ENCODE measurements around the gene FHOD3. TPM values are rescaled to one million over a fixed set of nuclear protein-coding genes. Genes with fewer than 3 reads are reported as not detected.

FHOD3 gene
- total and polyA plus RNA-seq, 9 donors, result 27.1 to 36.8 (median 33.7) TPM

DNA sequence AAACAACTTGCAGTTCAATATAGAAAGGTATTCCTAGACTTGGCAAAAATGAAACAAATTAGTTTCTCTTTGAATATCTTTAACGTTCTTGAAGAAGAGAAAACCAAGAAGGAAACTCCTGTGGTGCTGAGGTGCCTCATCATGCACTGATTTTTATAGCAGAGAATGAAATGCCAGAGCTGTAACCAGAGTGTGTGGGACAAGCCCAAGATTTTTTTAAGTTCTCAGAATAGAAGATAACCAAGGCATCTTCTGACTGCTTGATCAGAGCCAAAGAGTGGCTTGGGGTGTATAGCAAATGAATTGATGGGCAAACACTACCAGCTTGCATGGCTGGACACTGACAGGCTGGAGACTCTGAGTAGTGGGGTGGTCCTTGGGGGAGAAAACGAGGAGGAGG lies 7.9 kb downstream of the FHOD3 start:
- Histone ChIP-seq H3K36me3 (ENCODE audit: control insufficient read depth, insufficient read depth, low read length) (no peaks in the 10 kb centered on the region), H3K9me3 (replicated peaks; ENCODE audit: control insufficient read depth, low read depth, low read length) (no peaks in the 10 kb centered on the region), H3K27ac (ENCODE audit: low read length) (no peak overlapping the region), H3K4me1 (ENCODE audit: control insufficient read depth, insufficient read depth, low read length) (peaks cover 14% of the 10 kb centered on the region), H3K4me3 (ENCODE audit: low read length) (no peak overlapping the region), H3K27me3 (ENCODE audit: control insufficient read depth, insufficient read depth, low read length) (peaks cover 10% of the 10 kb centered on the region)
- DNase-seq, result no peak
- WGBS (ENCODE audit: insufficient coverage), result no CpG with 5 or more reads among the region's 2 CpGs

DNA sequence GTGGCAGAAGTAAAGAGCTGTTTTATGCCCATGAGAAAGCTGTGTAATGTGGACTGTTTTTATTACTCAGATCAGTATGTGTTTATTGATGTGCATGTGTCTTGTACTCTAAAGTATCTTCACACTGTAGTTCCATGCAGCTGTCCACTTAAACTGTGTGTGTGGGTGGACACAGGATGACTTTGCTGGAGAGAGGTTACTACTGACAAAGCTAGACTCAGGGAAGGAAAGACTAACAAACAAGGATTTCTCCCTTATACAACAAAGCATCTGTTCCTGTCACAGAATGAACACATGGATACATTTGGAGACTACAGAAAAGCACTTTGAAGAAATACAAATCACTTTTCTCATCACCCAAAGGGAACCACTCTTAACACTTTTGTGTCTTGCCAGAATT lies 10.0 kb downstream of the FHOD3 start:
- peaks cover 8% of the 10 kb centered on the region for H3K4me1 ChIP-seq (ENCODE audit: control insufficient read depth, insufficient read depth, low read length)
- DNase-seq, result no peak
- H3K27ac ChIP-seq (ENCODE audit: low read length), result no peak overlapping the region
- H3K9me3 ChIP-seq (replicated peaks; ENCODE audit: control insufficient read depth, low read depth, low read length), result no peaks in the 10 kb centered on the region
- no peaks in the 10 kb centered on the region for H3K36me3 ChIP-seq (ENCODE audit: control insufficient read depth, insufficient read depth, low read length)
- H3K4me3 ChIP-seq (ENCODE audit: low read length), result no peak overlapping the region
- H3K27me3 ChIP-seq (ENCODE audit: control insufficient read depth, insufficient read depth, low read length), result peaks cover 6% of the 10 kb centered on the region

DNA sequence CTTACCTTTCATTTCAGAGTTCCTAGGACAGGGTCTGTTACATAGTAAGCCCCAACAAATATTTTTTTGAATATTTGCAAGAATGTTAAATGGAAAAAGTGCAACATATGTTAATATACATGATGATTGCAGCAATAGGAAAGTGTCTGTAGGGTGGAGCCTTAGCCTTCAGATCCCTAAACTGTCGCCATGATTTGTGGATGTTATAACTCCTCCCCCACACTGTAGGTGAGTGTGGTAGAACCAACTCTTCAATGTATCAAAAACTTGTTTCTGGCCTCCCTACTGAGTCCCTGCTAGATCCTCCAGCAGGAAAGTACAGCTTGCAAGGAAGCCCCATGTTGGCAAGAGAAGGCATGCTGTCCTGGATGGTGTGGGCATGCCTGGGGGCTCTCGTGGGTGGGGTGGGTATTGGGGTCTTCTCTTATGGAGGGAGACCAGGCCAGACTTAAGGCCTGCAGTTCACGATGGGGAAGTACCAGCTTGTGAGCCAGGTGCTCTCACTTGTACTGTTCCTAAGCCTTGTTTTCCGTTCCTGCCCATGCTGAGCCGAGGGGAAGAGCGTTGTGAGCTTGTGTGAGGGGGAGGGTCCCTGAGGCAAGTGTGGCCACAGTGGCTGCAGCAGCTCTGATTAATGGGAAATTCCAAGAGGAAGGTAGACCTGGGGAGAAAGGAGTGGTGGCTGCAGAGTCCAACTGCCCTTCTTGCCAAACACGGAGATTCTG lies 11.4 kb downstream of the FHOD3 start:
- DNase-seq, result no peak
- Histone ChIP-seq H3K4me1 (ENCODE audit: control insufficient read depth, insufficient read depth, low read length) (peaks cover 5% of the 10 kb centered on the region), H3K27me3 (ENCODE audit: control insufficient read depth, insufficient read depth, low read length) (no peaks in the 10 kb centered on the region), H3K36me3 (ENCODE audit: control insufficient read depth, insufficient read depth, low read length) (no peaks in the 10 kb centered on the region), H3K27ac (ENCODE audit: low read length) (no peak overlapping the region), H3K9me3 (replicated peaks; ENCODE audit: control insufficient read depth, low read depth, low read length) (no peaks in the 10 kb centered on the region), H3K4me3 (ENCODE audit: low read length) (no peak overlapping the region)
- 69% methylated on average over 6 of the region's 7 CpGs for WGBS (ENCODE audit: insufficient coverage)

DNA sequence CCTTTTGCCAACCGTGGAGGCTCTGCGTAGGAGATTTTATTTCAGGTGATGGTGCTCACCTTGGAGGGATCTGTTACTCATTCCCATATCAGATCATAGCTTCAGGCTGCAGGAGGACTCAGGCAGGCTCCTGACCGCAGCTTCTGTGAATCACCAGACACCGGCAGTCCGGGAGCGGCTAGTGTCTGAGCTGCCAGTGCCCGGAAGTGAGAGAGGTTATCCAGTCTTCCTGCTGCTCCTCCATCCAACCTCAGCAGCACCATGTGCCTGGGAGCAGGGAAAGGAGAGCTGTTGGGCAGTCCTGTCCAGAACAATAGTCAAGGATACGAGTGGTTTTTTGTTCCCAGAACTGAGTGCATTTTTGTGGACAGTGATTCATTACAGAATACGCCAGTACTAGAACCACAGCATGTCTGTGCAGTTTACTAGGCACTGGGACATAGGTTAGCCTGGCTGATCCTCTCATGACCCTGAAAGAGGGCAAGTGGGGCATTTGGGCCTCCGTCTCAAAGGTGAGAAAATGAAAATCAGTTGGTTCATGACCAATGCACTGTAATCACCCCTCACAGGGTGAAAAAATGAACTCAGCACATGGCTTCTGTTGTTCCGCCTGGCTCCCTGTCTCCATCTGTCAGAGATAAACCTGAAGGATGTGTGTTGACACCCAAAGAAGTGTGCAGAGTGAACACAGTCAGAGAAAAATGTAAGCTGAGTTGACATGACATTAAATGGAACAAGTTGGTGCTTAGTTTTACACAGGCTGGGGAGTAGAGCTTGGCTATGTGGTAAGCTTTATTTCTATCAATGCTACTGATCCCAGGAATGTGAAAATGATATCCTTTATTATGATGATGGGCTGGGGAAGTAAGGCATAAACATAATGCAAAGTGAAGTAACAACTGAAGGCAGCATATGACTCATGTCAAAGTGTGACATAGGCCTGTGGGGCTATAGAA lies 12.2 kb downstream of the FHOD3 start:
- H3K36me3 ChIP-seq (ENCODE audit: control insufficient read depth, insufficient read depth, low read length), result no peaks in the 10 kb centered on the region
- no peak for DNase-seq
- no peak overlapping the region for H3K27ac ChIP-seq (ENCODE audit: low read length)
- no peak overlapping the region for H3K4me3 ChIP-seq (ENCODE audit: low read length)
- 66% methylated on average over 8 of the region's 11 CpGs for WGBS (ENCODE audit: insufficient coverage)
- H3K9me3 ChIP-seq (replicated peaks; ENCODE audit: control insufficient read depth, low read depth, low read length), result no peaks in the 10 kb centered on the region
- no peaks in the 10 kb centered on the region for H3K27me3 ChIP-seq (ENCODE audit: control insufficient read depth, insufficient read depth, low read length)
- H3K4me1 ChIP-seq (ENCODE audit: control insufficient read depth, insufficient read depth, low read length), result peaks cover 5% of the 10 kb centered on the region

DNA sequence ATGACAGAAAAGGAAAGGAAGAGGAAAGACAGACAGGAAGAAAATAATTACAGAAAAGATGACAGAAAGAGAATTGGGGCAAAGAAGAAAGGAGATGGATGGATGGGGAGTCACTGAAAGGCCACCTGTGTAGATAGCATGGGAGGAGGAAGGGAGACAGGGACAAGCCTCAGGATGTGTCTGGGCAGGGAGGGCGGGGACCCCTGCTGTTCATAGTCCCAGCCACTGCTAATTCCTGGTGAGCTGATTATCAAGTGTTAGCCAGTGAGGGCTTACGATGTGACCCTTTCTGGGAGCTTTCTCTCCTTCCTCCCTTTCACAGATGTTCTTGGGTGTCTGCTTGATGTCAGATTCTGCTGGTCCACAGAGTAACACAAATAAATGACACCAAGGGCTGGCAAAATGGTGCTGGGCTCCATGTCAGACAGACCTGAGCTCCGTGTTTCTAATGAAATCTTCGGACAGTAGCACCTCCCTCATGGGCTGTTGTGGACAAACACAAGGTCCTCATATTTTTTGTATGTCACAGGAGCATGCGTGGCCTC lies 13.6 kb downstream of the FHOD3 start:
- Histone ChIP-seq H3K9me3 (replicated peaks; ENCODE audit: control insufficient read depth, low read depth, low read length) (no peaks in the 10 kb centered on the region), H3K4me3 (ENCODE audit: low read length) (no peak overlapping the region), H3K36me3 (ENCODE audit: control insufficient read depth, insufficient read depth, low read length) (no peaks in the 10 kb centered on the region), H3K4me1 (ENCODE audit: control insufficient read depth, insufficient read depth, low read length) (peaks cover 3% of the 10 kb centered on the region), H3K27me3 (ENCODE audit: control insufficient read depth, insufficient read depth, low read length) (no peaks in the 10 kb centered on the region), H3K27ac (ENCODE audit: low read length) (no peak overlapping the region)
- WGBS (ENCODE audit: insufficient coverage), result 87% methylated on average over 3 of the region's 5 CpGs
- no peak for DNase-seq

DNA sequence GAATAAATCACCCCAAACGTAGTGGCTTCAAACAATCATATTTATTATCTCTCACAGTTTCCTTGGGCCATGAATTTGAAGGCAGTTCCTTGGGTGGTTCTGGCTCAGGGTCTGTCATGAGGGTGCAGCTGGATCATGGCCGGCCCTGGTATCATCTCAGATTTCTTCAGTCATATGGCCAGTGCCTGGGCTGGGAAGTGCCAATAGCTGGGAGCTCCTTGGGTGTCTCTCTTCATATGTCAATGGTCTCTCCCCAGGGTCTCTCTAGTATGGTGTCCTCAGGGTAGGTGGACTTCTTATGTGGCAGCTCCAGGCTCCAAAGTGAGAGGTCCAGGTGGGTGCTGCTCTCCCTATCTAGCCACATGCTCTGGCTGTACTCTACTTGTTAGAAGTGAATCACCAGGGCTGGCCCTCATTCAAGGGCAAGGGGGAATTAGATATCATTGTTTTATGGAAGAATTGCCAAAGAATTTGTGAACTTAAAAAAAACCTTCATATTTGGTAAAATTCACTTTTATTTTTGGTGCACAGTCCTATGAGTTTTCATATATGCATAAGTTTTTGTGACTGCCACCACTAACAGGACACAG lies 15.4 kb downstream of the FHOD3 start:
- H3K36me3 ChIP-seq (ENCODE audit: control insufficient read depth, insufficient read depth, low read length), result no peaks in the 10 kb centered on the region
- no peak for DNase-seq
- no peaks in the 10 kb centered on the region for H3K4me1 ChIP-seq (ENCODE audit: control insufficient read depth, insufficient read depth, low read length)
- no peaks in the 10 kb centered on the region for H3K9me3 ChIP-seq (replicated peaks; ENCODE audit: control insufficient read depth, low read depth, low read length)
- 83% methylated on average over 1 of the region's 2 CpGs for WGBS (ENCODE audit: insufficient coverage)
- no peak overlapping the region for H3K4me3 ChIP-seq (ENCODE audit: low read length)
- no peaks in the 10 kb centered on the region for H3K27me3 ChIP-seq (ENCODE audit: control insufficient read depth, insufficient read depth, low read length)
- H3K27ac ChIP-seq (ENCODE audit: low read length), result no peak overlapping the region

DNA sequence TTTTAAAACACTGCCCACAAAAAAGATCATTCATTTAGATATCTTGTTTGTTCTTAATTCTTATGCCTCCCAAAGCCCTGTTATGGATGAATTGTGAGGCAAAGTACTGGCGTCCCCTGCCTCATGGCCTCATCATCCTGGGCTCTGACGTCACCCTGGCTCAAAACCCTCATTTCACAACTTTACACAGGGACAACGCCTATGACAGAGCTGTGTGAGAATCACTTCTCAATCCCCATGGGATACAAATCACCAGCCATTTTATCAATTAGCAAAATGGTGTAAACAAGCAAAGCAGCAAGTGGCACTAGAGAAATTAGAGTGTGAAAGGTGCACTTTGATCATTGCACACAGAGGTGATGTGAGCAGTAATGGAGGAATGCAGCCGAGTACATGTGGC lies 16.6 kb downstream of the FHOD3 start:
- 54% methylated on average over 3 of the region's 4 CpGs for WGBS (ENCODE audit: insufficient coverage)
- Histone ChIP-seq H3K27me3 (ENCODE audit: control insufficient read depth, insufficient read depth, low read length) (no peaks in the 10 kb centered on the region), H3K9me3 (replicated peaks; ENCODE audit: control insufficient read depth, low read depth, low read length) (no peaks in the 10 kb centered on the region), H3K4me1 (ENCODE audit: control insufficient read depth, insufficient read depth, low read length) (no peaks in the 10 kb centered on the region), H3K4me3 (ENCODE audit: low read length) (no peak overlapping the region), H3K27ac (ENCODE audit: low read length) (no peak overlapping the region), H3K36me3 (ENCODE audit: control insufficient read depth, insufficient read depth, low read length) (no peaks in the 10 kb centered on the region)
- DNase-seq, result no peak

DNA sequence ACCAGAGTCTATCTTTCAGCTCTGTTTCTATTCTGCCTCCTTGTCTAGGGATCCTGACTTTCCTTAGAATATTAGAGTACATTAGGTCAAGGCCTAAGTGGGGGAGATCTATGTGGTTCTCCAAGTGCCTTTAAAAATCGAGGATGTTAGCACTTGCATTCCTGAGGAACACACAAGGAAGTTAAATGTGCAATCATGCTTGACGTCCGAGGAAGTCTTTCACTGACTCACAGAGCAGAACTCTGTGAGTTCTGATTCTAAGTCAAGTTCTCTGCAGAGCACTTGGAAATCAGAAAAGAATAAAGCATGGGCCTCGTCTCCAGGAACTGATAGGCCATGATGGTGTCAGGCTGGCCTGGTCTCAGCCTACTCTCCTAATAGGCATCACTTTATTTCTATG lies 17.2 kb downstream of the FHOD3 start:
- Histone ChIP-seq H3K4me3 (ENCODE audit: low read length) (no peak overlapping the region), H3K27me3 (ENCODE audit: control insufficient read depth, insufficient read depth, low read length) (no peaks in the 10 kb centered on the region), H3K9me3 (replicated peaks; ENCODE audit: control insufficient read depth, low read depth, low read length) (no peaks in the 10 kb centered on the region), H3K4me1 (ENCODE audit: control insufficient read depth, insufficient read depth, low read length) (no peaks in the 10 kb centered on the region), H3K27ac (ENCODE audit: low read length) (no peak overlapping the region), H3K36me3 (ENCODE audit: control insufficient read depth, insufficient read depth, low read length) (no peaks in the 10 kb centered on the region)
- no peak for DNase-seq
- WGBS (ENCODE audit: insufficient coverage), result 29% methylated on average over 3 of the region's 4 CpGs

DNA sequence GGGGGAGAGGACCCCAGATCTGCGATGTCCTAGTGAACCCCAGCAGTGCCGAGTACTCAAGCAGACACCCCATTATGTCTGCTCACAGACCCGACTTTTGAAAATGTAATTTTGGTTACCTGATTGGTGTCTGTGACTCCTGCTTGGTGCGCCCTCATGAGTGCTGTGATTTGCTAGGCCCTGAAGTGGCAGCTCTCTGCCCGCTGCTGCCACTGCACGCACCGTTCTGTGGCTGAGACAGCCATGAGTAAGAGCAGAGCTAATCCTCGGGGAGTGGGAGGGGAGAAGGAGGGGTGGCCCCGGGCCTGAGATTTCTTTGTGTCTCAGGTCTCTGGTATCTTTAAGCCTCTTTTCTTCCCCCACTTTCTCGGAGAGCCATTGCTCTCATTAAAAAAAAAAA lies 18.2 kb downstream of the FHOD3 start:
- no peaks in the 10 kb centered on the region for H3K9me3 ChIP-seq (replicated peaks; ENCODE audit: control insufficient read depth, low read depth, low read length)
- H3K4me3 ChIP-seq (ENCODE audit: low read length), result no peak overlapping the region
- DNase-seq, result no peak
- no peaks in the 10 kb centered on the region for H3K4me1 ChIP-seq (ENCODE audit: control insufficient read depth, insufficient read depth, low read length)
- 64% methylated on average over 6 of the region's 10 CpGs for WGBS (ENCODE audit: insufficient coverage)
- no peaks in the 10 kb centered on the region for H3K27me3 ChIP-seq (ENCODE audit: control insufficient read depth, insufficient read depth, low read length)
- no peak overlapping the region for H3K27ac ChIP-seq (ENCODE audit: low read length)
- no peaks in the 10 kb centered on the region for H3K36me3 ChIP-seq (ENCODE audit: control insufficient read depth, insufficient read depth, low read length)

DNA sequence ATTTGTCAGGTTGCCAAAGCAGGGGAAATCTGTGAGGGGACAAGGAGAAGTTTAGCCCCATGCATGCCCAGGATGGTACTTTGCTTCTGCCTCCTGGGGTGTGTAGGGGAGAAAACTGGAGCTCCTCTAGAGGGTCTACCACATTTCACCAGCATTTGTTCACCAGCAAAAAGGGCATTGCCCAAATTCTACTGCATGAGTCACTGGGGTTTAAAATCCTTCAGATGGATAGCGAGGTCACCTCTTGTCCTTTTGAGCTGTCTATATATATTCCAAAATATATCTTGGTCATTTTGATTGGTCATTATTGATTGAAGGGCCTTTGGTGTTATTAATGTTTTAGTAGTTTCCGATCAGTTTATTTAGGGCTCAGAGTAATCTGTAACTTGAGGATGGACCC lies 18.7 kb downstream of the FHOD3 start:
- Histone ChIP-seq H3K36me3 (ENCODE audit: control insufficient read depth, insufficient read depth, low read length) (no peaks in the 10 kb centered on the region), H3K27me3 (ENCODE audit: control insufficient read depth, insufficient read depth, low read length) (no peaks in the 10 kb centered on the region), H3K4me1 (ENCODE audit: control insufficient read depth, insufficient read depth, low read length) (no peaks in the 10 kb centered on the region), H3K4me3 (ENCODE audit: low read length) (no peak overlapping the region), H3K27ac (ENCODE audit: low read length) (no peak overlapping the region), H3K9me3 (replicated peaks; ENCODE audit: control insufficient read depth, low read depth, low read length) (no peaks in the 10 kb centered on the region)
- WGBS (ENCODE audit: insufficient coverage), result no CpG with 5 or more reads among the region's 2 CpGs
- DNase-seq, result no peak
